Measurements from ENCODE around the gene OGDH.
A peak's percentile ranks its signal among the peaks of the same experiment; 100 is the strongest.

The OGDH gene

DNA sequence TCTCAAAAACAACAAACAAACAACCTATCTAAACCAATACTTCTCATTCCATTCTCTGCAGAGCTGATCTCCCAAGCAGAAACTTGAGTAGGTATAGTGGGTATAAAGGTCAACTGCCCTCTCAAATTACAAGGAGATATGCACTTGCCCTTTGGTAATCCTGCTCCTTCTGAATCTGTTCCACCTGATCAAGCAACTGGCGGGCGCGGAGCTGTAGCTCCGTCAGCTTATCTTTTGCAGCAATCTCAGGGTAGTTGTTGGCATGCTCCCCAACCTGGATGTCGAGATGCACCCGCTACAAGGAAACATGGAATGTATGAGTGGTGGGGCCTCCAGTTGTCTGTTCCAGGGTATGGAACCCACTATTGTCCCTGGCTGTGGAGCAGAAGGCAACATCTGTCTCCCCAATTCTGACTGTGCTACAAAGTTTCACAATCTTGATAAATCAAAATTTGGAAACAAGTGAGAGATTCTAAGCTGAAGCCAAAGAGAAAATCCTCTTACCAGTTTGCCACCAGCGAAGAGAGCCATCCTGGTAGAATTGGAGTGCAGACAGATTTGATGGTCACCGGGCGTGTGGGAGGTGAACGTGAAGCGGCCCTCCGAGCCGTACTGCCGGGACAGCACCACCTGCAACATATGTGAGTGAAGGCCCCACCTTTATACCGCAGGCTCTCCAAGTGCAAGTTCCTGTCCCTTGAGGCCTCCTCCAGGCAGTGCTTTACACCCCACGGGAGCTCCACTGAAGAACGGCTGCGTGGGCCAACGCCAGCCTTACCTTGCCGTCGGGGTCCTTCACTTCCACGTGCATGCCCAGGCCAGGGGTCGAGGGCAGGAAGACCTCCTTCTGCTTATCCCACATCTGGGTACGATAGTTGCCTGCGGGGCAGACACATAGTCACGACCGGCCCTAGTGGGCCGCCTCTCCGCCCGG lies 25.2 kb upstream of the OGDH start:
- Histone ChIP-seq H3K4me2 (ENCODE audit: low read length) (peak overlapping the region; percentile 92), H3F3A (ENCODE audit: insufficient read depth, low read length) (no peaks in the 10 kb centered on the region), H3K9me2 (ENCODE audit: low read depth, low read length) (no peaks in the 10 kb centered on the region), H3K9me3 (ENCODE audit: low read length) (no peaks in the 10 kb centered on the region), H2AFZ (ENCODE audit: low read length) (no peak overlapping the region), H3K36me3 (ENCODE audit: insufficient read depth, low read length) (peaks cover 37% of the 10 kb centered on the region), H3K9ac (ENCODE audit: low read length) (peak overlapping the region; percentile 95), H4K20me1 (ENCODE audit: insufficient read depth, low read length) (no peaks in the 10 kb centered on the region), H3K4me1 (ENCODE audit: insufficient read depth, low read length, severe bottlenecking) (peaks cover 25% of the 10 kb centered on the region), H3K79me2 (ENCODE audit: insufficient read depth, low read length) (peaks cover 7% of the 10 kb centered on the region), H3K27me3 (ENCODE audit: insufficient read depth, low read length) (no peaks in the 10 kb centered on the region), H3K4me3 (ENCODE audit: low read depth, low read length, poor library complexity, severe bottlenecking) (peak overlapping the region; percentile 86), H3K27ac (ENCODE audit: low read depth, low read length, poor library complexity, severe bottlenecking) (peak overlapping the region; percentile 68)
- no peak for TF ChIP-seq EZH2 (IDR thresholded peaks at IDR 0.05; ENCODE audit: borderline replicate concordance, low read length)
- TF ChIP-seq, protein P1, sequence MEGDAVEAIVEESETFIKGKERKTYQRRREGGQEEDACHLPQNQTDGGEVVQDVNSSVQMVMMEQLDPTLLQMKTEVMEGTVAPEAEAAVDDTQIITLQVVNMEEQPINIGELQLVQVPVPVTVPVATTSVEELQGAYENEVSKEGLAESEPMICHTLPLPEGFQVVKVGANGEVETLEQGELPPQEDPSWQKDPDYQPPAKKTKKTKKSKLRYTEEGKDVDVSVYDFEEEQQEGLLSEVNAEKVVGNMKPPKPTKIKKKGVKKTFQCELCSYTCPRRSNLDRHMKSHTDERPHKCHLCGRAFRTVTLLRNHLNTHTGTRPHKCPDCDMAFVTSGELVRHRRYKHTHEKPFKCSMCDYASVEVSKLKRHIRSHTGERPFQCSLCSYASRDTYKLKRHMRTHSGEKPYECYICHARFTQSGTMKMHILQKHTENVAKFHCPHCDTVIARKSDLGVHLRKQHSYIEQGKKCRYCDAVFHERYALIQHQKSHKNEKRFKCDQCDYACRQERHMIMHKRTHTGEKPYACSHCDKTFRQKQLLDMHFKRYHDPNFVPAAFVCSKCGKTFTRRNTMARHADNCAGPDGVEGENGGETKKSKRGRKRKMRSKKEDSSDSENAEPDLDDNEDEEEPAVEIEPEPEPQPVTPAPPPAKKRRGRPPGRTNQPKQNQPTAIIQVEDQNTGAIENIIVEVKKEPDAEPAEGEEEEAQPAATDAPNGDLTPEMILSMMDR (IDR thresholded peaks at IDR 0.05; ENCODE audit: low read length) = no peak

DNA sequence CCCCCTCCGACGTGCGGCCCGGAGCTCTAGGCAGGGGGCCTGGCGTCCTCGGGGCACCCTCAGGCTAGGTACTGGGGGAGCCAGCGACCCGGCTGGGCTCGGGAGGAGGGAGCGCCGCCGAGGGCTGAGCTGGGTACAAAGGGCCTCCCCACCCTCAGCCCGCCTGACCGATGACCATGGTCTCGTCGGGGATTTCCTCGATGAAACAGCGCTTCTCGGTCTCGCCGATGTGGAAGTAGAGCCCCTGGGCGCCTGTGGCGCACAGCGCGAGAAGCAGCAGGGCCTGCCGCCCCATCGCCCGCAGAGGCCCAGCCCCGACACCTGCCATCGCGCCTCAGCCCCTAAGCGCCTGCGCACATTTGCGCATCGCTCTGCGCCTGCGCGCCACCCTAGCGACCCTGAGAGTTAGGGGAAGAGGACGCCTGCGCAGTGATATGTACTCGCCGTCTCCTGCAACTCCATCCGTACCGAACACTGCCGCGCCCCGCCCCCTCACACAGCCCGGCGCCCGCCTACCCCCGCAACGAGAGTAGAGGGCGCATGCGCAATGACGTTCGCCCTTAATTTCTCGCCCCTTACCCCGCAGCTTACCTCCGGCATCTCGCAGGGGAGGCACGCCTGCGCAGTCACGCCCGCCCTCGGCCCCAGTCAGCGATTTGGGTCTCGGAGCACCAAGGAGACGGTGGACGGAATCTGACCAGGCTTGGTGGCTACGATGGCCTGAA lies 24.4 kb upstream of the OGDH start, which contains the start of gene TMED4:
Gene TMED4 (minus strand): TSS at position 353 of the 725 bp plus-strand sequence. CDS start 25 bp downstream, at position 328.
- no peaks in the 10 kb centered on the region for H4K20me1 ChIP-seq (ENCODE audit: insufficient read depth, low read length)
- peak within 1 kb of the TSS; percentile 18 for H2AFZ ChIP-seq (ENCODE audit: low read length)
- H3K27ac ChIP-seq (ENCODE audit: low read depth, low read length, poor library complexity, severe bottlenecking) = peak within 1 kb of the TSS; percentile 68
- no peaks in the 10 kb centered on the region for H3F3A ChIP-seq (ENCODE audit: insufficient read depth, low read length)
- H3K9ac ChIP-seq (ENCODE audit: low read length) = peak within 1 kb of the TSS; percentile 95
- H3K4me3 ChIP-seq (ENCODE audit: low read depth, low read length, poor library complexity, severe bottlenecking) = peak within 1 kb of the TSS; percentile 86
- peaks cover 34% of the 10 kb centered on the region for H3K36me3 ChIP-seq (ENCODE audit: insufficient read depth, low read length)
- no peaks in the 10 kb centered on the region for H3K9me3 ChIP-seq (ENCODE audit: low read length)
- peaks cover 7% of the 10 kb centered on the region for H3K79me2 ChIP-seq (ENCODE audit: insufficient read depth, low read length)
- H3K4me2 ChIP-seq (ENCODE audit: low read length) = peak within 1 kb of the TSS; percentile 92
- TF ChIP-seq, protein P1 (IDR thresholded peaks at IDR 0.05; ENCODE audit: low read length) = no peak
- TF ChIP-seq EZH2 (IDR thresholded peaks at IDR 0.05; ENCODE audit: borderline replicate concordance, low read length) = no peak
- H3K4me1 ChIP-seq (ENCODE audit: insufficient read depth, low read length, severe bottlenecking) = peaks cover 25% of the 10 kb centered on the region
- H3K9me2 ChIP-seq (ENCODE audit: low read depth, low read length) = no peaks in the 10 kb centered on the region
- H3K27me3 ChIP-seq (ENCODE audit: insufficient read depth, low read length) = no peaks in the 10 kb centered on the region

DNA sequence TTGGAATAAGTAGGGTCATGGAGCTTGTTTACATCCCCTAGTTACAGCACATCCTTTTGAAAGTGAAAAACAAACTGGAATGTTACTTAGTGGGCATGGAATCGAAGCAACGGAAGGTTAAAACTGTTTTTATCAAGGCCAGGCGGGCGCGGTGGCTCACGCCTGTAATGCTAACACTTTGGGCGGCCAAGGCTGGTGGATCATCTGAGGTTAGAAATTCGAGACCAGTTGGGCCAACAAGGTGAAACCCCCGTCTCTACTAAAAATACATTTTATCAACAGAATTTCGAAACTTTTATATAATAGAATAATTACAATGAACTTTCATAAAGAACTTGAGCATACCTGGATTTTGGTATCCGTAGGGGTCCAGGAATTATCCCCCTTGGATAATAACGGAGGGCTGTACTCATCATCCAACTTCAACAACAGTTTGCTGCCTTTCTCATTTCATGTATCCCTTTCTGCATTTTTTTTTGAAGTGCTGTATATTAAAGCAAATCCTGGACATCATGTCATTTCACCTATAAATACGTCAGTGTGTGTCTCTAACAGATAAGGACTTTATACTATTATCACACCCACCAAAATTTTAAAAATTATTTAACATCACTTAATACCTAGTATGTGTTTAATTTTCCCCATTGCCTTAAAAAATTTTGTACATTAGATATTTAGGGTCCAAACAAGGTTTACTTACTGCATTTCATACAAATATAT lies 23.1 kb upstream of the OGDH start:
- Histone ChIP-seq H2AFZ (ENCODE audit: low read length) (no peak overlapping the region), H3K4me3 (ENCODE audit: low read depth, low read length, poor library complexity, severe bottlenecking) (peak overlapping the region; percentile 86), H4K20me1 (ENCODE audit: insufficient read depth, low read length) (no peaks in the 10 kb centered on the region), H3K36me3 (ENCODE audit: insufficient read depth, low read length) (peaks cover 29% of the 10 kb centered on the region), H3K27ac (ENCODE audit: low read depth, low read length, poor library complexity, severe bottlenecking) (no peak overlapping the region), H3K4me2 (ENCODE audit: low read length) (peak overlapping the region; percentile 72), H3K9me2 (ENCODE audit: low read depth, low read length) (no peaks in the 10 kb centered on the region), H3K4me1 (ENCODE audit: insufficient read depth, low read length, severe bottlenecking) (peaks cover 28% of the 10 kb centered on the region), H3F3A (ENCODE audit: insufficient read depth, low read length) (no peaks in the 10 kb centered on the region), H3K9ac (ENCODE audit: low read length) (peak overlapping the region; percentile 73; the same call in 1 of the 2 replicates), H3K9me3 (ENCODE audit: low read length) (no peaks in the 10 kb centered on the region), H3K27me3 (ENCODE audit: insufficient read depth, low read length) (no peaks in the 10 kb centered on the region), H3K79me2 (ENCODE audit: insufficient read depth, low read length) (peaks cover 7% of the 10 kb centered on the region)
- TF ChIP-seq EZH2 (IDR thresholded peaks at IDR 0.05; ENCODE audit: borderline replicate concordance, low read length) = no peak
- TF ChIP-seq, protein P1 (IDR thresholded peaks at IDR 0.05; ENCODE audit: low read length) = no peak

All from OCI-LY1 (cell line).